HG03520 (cell line): ENCODE results near the gene LTA4H.

ENCODE experiments used
- ATAC-seq: cut with Tn5 transposase; IDR thresholded peaks from one replicate; pipeline ENCODE4 v1.9.1; 2021; ENCODE audit warnings: mild to moderate bottlenecking, moderate library complexity; ENCODE audit not compliant: unreplicated experiment

Gene LTA4H

DNA sequence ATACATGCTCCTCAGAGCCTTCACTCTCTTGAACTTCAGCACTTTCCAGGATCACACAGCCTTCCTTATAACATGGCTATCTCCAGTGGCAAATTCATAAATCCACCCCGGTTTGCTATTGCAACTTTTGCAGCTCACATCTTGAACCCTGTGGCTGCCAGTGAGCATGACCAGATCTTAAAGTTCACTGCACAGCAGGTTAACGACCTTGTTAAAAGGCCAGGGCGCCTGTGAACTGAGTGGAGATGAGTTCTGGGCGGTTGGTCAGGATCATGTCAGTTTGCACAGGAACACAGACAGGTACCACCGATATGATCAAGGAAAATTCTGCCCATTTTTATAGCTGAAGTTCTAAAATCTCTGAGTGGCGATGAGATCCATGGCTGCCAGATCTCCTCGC lies 24.7 kb upstream of the LTA4H start:
- no peak for ATAC-seq

DNA sequence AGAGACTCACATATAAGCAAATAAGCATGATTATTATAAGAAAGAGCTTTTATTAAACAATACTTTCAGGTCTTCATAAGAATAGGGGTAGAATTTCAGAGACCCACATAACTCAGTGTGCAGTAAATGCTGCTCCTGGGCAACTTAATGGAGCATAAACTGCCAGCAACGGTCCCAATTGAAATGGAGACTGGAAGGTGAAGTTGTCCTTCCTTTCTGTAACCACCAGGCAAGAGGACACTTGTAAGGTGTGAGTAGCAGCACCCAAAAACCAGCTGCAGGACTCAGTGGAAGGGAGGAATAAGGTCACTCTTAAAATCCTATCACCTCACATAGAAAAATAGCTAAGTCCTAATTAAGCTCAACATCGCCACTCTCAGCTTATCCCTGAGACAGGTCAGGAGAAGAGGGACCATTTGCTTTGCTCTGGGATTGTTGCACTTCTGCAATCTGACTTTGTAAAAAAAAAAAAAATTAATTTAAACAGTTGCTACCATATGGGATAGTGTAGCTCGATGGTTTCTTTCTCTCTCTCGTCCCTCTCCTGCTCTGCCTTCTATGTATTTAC lies 22.7 kb upstream of the LTA4H start:
- no peak for ATAC-seq

DNA sequence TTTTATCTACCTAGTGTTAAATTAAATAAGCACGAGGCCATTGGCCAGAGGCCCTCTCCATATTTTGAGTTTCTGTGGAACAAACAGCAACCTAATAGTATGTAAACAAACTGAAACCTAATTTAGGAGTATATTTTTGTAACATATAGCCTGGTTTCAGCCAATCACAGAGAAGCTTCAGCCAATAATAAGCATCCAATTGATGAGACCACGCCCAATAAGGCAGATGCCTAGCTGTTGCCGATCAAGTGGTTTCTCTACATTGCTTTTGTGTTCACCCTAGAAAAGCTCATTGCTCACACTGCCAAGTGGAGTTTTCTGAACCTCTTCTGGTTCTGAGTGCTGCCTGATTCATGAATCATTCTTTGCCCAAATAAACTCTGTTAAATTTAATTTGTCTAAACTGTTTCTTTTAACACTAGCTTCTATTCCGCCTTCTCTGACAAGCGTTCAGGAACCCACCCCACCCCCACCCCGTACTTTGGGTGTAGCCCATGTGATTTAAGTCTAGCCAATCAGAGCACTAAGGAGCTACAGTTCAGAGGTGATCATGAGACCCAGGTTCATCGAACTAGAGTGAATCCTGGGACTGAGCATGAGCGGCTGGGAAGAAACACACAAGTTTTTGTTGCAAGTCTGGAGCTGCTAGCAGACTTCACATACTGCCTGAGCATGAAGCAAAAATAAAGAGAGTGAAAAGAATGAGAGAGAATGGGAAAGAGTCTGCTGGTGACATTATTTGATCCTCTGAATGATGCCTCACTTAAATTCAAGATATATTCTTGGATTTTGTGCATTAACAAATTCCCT lies 21.5 kb upstream of the LTA4H start:
- ATAC-seq: no peak

DNA sequence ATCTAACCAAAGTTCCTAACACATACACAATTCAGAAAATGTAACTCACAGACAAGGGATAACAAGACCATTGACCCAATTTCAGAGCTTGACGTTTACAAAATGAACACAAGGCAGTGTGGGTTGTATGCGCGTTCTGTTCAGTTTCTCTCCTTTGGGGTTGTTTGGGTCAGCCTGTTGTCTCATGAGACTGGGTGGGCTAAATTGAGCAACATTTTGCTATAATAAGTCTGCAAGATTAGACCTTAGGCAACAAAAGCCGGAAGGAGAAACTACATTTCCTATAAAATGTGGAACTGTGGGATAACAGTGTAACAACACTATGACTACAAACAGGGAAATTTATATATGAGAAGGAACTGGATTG lies 18.8 kb upstream of the LTA4H start:
- no peak for ATAC-seq

DNA sequence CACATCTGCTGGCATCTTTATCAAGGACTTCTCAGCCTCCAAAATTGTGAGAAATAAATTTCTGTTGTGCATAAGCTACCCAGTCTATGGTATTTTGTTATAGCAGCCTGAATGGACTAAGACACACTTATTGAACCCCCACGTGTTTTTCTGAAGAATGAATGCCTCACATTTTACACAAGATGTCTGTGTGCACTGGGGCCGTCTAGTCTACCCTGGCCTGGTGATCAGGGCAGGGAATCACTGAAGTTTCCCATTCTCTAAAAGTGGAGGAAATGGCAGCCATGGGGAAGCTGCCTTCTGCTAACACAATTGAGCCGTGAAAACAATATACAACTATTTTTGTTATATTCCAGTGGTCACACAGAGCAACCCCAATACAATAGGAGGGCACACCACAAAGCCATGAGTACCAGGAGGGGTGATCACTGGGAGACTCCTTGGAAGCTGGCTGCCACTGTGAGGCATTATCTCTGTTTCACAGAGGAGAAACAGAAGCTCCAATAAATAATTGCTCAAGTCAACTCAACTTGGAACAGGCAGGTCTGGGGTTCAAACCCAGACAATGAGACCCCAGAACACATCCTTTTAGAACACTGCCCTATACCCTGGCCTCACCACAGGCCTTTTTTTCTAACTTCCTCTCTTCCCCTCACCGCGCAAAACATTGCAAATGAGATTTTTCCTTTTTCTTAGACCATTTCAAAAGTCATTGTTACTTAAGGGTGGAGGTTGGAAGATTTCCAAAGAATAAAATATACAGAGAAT lies 18.3 kb upstream of the LTA4H start:
- no peak for ATAC-seq

DNA sequence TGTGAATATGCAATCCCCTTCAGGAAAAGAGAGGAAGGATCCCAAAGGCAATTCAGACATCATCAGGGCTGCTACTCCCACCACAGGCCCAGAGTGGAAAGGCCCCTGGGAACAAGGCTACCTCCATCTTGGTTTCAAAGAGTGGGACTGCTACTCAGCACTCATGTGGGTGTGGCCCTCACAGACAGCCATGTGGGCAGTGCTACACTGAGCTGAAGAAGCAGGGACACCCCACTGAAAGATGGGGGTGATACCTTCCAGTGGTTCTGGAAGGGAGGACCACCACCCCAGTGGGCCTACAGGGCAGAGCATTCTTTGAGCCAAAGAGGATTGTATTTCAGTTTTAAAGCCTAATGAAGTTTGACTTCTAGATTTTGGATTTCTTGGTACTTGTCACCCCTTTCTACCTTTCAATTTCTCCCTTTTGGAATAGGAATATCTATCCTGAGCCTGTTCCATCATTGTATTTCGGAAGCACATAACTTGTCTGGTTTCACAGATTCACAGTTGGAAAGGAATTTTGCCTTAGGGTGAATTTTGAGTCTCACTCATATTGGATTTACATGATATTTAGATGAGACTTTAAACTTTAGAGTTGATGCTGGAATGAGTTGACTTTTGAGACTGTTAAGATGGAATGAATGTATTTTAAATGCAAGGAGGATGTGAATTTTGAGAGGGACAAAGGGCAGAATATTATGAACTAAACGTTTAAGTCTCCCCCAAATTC lies 16.5 kb upstream of the LTA4H start:
- no peak for ATAC-seq

DNA sequence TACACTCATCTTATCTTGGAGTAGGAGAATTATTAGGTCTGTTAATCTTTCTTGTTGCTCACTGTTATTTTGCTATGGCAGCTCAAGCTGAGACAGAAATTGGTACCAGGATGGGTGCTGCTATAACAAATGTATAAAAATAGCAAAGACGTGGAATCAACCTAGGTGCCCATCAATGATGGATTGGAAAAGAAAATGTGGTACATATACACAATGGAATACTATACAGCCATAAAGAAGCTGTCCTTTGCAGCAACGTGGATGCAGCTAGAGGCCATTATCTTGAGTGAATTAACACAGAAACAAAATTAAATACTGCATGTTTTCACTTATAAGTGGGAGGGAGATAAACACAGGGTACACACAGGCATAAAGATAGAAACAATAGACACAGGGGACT lies 14.8 kb upstream of the LTA4H start:
- ATAC-seq: no peak

DNA sequence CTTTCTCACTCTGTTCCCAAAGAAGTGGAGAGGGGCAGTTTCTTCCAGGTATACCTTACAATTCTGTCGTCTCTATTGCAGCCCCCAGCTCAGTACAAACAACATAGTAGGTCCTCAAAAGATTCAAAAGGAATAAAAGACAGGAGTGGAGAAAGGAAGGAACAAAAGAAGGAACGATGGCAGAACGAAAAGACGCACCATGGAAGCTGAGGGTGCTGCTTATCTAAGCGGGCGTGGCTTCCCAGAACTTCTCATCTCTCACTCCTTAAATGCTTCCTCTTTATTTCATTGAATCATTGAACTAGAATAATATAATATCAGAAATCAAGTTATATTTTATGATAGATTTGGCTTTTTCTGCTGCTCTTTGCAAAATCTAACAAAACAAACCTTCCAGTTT lies 13.7 kb upstream of the LTA4H start:
- ATAC-seq: no peak

DNA sequence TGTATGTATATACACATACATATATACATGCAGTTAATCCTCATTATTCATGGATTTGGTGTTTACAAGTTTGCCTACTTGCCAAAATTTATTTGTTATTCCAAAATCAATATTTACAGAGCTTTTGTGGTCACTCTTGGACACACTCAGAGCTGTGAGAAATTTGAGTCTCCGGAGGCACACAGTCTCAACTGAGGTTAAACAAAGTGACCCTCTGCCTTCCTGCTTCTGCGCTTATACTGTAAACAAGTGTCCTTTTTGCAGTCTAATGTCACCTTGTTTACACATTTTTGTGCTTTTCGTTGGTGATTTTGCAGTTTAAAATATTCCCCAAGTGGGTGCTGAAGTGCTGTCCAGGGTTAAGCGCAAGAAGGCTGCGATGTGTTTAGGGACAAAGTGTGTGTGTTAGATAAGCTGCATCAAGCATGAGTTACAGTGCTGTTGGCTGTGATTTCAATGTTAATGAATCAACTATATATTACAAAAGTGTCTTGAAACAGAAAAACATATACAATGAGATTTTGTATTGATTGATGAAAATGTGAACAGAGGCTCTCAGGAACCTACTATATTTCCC lies 13.1 kb upstream of the LTA4H start:
- ATAC-seq: no peak

DNA sequence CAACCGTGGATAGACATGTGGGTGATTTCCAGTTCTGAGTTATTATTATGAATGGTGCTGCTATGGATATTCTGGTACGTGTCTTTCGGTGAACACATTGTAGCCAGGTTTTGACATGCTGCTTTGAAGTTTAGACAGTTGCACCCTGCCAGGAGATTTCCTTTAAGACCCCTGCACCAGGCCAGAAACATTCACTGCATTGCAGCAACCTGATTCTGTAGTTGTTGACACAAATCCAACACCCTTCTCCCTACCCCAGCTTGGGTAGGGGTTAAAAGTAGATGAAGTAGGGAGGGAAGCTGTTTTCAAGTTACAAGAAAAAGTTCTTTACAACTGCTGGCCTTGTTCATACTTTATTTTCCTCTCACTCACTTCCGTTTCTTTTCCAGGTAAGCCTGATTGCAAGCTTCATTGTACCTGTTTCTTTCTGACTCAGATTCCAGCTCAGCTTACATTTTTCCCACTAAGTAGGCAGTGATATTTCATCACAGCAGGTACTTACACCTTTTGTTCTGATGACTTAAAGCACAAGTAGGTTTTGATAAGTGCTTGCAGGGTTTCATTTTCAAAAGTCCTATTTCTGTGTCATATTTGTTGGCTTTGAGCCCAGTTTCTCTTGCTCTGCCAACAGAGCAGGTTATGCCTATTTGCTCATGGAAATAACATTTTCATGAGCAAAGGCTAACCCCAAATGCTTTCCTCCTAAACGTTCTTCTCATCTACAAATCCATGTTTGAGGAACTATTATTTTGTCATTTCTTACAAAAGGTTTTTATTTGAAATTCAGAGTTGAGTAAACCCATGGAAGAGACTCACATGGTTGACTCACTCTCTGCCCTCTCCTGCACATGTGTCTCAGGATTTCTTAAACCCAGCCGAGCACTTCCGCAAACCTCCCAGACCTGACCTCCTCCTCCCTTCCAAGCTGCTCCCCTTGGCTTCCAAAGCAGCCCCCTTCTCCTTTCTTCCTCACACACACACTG lies 12.1 kb upstream of the LTA4H start:
- ATAC-seq: no peak

DNA sequence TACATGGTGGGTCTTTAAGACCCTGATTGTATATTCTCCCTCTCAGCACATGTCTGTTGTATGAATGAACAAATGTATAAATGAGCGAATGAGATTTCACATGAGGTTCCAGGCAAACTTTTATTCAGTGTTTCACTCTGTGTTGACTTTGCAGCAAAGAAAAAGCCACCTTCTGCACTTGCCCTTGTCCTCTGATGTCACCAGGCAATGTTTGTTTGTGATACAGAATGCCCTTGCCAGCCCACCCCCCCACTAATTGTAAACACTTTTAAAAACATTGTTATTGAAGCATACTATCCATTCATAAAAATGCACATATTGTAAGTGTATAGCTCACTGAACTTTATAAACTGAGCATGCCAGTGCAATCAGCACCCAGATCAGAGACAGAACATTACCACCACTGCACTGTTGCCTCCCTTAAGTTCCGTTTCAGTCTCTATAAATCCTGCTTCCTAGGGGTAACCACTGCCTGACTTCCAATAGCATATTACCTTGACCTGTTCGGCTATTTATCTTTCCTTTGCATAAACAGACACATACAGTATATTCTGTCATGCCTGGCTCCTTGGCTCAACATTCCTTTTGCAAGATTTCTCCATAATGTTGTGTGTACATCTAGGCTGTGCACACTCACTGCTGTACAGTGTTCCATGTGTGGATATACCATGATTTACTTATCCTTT lies 11.3 kb upstream of the LTA4H start:
- no peak for ATAC-seq

DNA sequence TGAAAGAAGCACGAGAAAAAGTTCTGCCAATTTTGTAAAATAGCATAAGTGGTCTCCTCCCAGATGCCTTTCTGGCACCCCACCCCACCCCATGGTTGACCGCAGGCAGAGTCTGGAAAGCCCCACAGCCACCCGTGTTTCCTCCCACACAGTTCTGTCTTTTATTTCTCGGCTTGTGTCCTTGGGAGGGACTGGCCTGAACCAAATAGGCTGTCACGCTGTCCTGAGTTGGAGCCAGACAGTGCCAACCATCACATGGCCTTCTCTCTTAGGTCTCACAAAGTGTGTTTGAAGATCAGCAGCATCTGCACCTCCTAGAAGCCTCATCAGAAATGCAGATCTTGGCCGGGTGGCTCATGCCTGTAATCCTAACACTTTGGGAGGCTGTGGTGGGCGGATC lies 10.2 kb upstream of the LTA4H start:
- ATAC-seq: no peak

DNA sequence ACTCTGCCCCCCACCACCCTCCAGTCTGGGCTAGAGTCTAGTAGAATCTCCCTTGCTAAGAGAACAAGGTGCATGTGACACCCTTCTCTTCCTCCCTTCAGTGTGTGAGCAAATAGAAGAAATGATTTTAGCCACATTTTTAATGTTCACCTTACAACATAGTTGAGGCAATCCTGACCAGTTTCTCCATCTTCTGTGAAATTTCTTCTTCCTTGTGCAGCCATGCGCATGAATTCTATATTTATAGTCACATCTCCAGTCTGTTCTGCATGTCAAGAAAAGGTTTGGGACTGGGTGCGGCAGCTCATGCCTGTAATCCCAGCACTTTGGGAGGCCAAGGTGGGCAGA lies 9.5 kb upstream of the LTA4H start:
- no peak for ATAC-seq

DNA sequence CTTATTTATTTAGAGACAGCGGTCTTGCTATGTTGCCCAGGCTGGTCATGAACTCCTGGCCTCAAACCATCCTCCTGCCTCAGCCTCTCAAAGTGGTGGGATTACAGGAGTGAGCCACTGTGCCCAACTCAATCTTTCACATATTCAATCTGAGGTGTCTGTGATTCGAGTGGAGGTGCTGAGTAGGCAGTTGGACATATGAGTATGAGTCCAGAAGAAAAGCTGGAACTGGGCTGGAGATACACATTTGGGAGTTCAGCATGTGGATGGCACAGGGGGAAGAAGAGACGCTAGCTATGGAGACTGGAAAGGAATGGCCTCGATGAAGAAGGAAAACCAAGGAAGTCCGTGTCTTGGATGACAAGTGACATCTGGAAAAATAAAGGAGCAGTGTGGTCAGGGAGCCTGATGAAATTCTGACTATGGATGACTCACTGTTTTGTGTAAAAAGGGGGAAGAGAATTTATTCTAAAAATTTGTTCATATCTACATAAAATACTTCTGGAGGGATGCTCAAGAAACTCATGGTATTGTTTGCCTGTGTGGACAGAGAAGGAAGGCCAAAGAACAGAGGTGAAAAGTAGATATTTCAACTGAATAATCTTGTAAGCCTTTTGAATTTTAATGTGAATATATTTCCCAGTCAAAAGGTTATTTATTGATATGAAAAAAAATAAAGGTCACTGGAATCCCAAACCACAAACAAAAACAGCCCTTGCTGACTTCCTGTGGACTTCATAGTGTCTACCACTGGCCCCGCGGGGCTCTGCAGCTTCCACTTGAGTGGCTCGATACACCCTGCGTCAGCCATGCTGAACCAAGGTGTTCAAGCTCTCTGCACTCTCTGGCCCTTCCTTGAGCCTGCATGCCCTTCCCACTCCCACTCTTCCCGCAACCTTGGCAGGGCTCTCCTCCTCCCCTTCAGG lies 8.9 kb upstream of the LTA4H start:
- no peak for ATAC-seq

DNA sequence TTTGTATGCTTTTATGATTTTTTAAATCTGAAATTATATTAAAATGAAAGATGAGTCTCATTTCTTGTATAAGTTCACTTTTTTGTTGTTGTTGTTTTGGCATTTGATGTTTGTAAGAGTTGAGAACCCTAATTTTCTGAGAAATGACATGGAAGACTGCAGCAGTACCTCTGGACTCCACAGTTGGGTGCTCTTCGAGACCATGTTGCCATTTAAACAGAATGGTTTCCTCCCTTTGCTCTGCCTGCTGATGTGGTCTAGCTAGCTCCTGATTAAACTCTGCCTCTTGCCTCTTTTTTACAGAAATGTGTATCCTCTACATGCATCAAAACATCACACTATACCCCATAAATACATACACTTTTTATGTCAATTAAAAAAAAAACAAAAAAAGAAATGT lies 5.8 kb upstream of the LTA4H start:
- no peak for ATAC-seq

DNA sequence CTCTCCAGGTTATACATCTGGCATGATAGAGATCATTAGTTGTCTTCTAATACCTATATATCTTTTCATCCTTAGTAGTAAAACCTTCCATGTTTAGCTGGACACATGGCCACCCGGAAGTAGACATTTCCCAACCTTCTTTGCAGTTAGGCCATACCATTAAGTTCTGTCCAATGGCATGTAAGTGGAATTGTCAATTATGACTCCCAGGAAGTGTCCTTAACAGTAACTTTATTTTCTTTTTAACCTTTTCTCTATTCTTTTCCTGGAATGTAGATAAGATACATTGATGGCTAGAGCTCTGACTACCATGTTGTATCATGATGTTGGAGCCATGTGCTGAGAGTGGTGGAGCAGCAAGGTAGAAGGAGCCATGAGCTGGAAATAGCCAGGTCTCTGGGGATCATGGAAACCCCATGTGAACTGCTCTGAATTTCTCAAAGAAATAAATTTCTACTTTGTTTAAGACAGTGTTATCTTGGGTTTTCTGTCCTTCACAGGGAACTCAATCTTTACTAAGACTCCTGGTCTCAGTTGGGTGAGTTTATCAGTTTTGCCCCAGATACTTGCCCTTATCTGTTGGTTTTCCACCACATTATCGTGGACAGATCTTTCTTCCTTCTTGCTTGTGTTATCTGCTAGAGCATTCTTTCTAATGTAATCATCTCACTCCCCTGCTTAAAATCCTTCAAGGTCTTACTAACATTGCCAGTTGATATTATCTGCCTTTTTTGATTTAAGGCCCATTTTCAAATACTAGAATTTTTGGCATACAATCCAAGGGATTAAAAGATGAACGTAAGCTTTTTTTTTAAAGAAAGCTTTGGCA lies 5.1 kb upstream of the LTA4H start:
- ATAC-seq: no peak

DNA sequence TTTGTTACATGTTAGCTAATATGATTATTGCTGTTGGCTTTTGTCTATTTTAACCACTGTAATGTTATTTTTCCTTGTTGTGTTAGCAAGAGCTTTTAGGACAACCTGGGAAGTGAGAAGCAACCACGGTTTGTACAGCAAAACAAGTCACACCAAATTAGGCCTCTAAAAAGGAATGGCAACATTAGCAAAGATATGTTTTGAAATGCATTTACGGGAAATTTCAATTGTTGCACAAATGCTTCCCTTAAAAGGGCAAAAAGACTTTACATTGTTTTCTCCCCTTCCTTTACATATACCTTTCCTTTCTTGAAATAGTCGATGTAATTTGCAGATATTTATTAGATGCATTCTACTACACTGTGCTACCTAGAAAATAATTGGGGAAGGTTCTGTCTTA lies 4.1 kb upstream of the LTA4H start:
- no peak for ATAC-seq
